ENCODE results near the gene DMXL1.

DNA sequence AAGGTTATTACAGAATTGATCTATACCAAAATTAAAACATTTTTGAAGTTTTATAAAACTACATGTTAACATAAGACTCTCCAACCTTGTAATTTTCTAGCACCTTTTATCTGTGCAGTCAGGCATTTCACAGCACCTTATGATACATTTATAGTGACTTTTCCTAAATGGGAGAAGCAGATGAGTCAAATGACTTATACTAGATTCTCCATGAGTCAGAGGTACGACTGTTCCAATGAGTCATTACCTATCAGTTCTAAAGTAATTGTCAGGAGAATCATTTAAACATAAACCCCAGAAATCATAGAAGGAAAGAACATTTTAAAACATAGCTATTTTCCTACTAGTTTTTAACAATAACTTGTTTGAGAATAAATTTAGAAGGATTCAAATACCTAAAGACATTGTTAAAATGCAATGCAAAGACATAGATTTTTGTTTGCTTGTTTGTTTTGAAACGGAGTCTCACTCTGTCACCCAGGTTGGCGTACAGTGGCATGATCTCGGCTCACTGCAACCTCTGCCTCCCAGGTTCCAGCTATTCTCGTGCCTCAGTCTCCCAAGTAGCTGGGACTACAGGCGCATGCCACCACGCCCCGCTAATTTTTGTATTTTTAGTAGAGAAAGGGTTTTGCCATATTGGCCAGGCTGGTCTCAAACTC, 34.7 kb upstream of the DMXL1 start:
- TF ChIP-seq POLR2AphosphoS5 (IDR thresholded peaks at IDR 0.05; ENCODE audit: low read depth, low read length) (no peak), TCF7L2 (IDR thresholded peaks at IDR 0.05; ENCODE audit: low read depth, low read length) (no peak), SIN3A (IDR thresholded peaks at IDR 0.05; ENCODE audit: borderline replicate concordance, insufficient read depth, low read depth, low read length) (no peak)
- TF ChIP-seq, protein P1, sequence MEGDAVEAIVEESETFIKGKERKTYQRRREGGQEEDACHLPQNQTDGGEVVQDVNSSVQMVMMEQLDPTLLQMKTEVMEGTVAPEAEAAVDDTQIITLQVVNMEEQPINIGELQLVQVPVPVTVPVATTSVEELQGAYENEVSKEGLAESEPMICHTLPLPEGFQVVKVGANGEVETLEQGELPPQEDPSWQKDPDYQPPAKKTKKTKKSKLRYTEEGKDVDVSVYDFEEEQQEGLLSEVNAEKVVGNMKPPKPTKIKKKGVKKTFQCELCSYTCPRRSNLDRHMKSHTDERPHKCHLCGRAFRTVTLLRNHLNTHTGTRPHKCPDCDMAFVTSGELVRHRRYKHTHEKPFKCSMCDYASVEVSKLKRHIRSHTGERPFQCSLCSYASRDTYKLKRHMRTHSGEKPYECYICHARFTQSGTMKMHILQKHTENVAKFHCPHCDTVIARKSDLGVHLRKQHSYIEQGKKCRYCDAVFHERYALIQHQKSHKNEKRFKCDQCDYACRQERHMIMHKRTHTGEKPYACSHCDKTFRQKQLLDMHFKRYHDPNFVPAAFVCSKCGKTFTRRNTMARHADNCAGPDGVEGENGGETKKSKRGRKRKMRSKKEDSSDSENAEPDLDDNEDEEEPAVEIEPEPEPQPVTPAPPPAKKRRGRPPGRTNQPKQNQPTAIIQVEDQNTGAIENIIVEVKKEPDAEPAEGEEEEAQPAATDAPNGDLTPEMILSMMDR (IDR thresholded peaks at IDR 0.05), result no peak
- TF ChIP-seq, protein P2, sequence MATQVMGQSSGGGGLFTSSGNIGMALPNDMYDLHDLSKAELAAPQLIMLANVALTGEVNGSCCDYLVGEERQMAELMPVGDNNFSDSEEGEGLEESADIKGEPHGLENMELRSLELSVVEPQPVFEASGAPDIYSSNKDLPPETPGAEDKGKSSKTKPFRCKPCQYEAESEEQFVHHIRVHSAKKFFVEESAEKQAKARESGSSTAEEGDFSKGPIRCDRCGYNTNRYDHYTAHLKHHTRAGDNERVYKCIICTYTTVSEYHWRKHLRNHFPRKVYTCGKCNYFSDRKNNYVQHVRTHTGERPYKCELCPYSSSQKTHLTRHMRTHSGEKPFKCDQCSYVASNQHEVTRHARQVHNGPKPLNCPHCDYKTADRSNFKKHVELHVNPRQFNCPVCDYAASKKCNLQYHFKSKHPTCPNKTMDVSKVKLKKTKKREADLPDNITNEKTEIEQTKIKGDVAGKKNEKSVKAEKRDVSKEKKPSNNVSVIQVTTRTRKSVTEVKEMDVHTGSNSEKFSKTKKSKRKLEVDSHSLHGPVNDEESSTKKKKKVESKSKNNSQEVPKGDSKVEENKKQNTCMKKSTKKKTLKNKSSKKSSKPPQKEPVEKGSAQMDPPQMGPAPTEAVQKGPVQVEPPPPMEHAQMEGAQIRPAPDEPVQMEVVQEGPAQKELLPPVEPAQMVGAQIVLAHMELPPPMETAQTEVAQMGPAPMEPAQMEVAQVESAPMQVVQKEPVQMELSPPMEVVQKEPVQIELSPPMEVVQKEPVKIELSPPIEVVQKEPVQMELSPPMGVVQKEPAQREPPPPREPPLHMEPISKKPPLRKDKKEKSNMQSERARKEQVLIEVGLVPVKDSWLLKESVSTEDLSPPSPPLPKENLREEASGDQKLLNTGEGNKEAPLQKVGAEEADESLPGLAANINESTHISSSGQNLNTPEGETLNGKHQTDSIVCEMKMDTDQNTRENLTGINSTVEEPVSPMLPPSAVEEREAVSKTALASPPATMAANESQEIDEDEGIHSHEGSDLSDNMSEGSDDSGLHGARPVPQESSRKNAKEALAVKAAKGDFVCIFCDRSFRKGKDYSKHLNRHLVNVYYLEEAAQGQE (IDR thresholded peaks at IDR 0.05; ENCODE audit: insufficient read depth in 1 of 2, low read depth in 2 of 2, low read length in 1 of 2), result no peak

All from Panc1 (cell line).